Chondrocyte (in vitro differentiated cells): ENCODE measurements around the gene STK11. TPM values are rescaled to one million over a fixed set of nuclear protein-coding genes. Genes with fewer than 3 reads are reported as not detected.

Source experiments
- DNase-seq: peaks from one replicate; pipeline ENCODE4 v3.0.0; 2021; ENCODE audit warnings: mixed read lengths, low spot score
- H3K27ac Mint-ChIP-seq: one replicate; pipeline ENCODE4 v1.8.0; 2021; ENCODE audit warnings: mild to moderate bottlenecking, moderate library complexity, mixed read lengths; ENCODE audit not compliant: unreplicated experiment
- H3K27me3 Mint-ChIP-seq: 2 replicates; pipeline ENCODE4 v1.8.0; 2021; ENCODE audit warnings: low read depth, mixed read lengths
- H3K36me3 Mint-ChIP-seq: 2 replicates; pipeline ENCODE4 v1.8.0; 2021; ENCODE audit warnings: low read depth, mixed read lengths
- H3K4me1 Mint-ChIP-seq: 2 replicates; pipeline ENCODE4 v1.8.0; 2021; ENCODE audit warnings: low read depth, mild to moderate bottlenecking, mixed read lengths
- H3K4me3 Mint-ChIP-seq: one replicate; pipeline ENCODE4 v1.8.0; 2021; ENCODE audit warnings: mild to moderate bottlenecking, moderate library complexity, mixed read lengths; ENCODE audit not compliant: unreplicated experiment
- H3K9me3 Mint-ChIP-seq: 2 replicates; pipeline ENCODE4 v1.8.0; 2021; ENCODE audit warnings: low read depth, mixed read lengths
- CTCF ChIP-seq: fragments of 200-600 bp; sonication (generic); IDR thresholded peaks from 2 replicates; pipeline ENCODE4 v1.5.0; 2021; ENCODE audit warnings: antibody characterized with exemption, mild to moderate bottlenecking, moderate library complexity
- total RNA-seq: library from RNA; stranded (reverse); gene quantifications from 3 replicates; pipeline ENCODE4 v1.2.1, GENCODE V29; 2021

The STK11 gene
- total RNA-seq, 1 donor from 2014 or later = 42.3 TPM

GRCh38 chr19:1261798-1262622 lies 56.4 kb downstream of the STK11 start:
- DNase-seq = no peak
- Mint-ChIP-seq H3K27me3 (no peaks in the 10 kb centered on the region), H3K4me3 (peak overlapping the region; percentile 69), H3K36me3 (peaks cover 6% of the 10 kb centered on the region), H3K4me1 (peaks cover 74% of the 10 kb centered on the region), H3K27ac (peak overlapping the region; percentile 88), H3K9me3 (no peaks in the 10 kb centered on the region)
- peak; percentile 20 for TF ChIP-seq CTCF

GRCh38 chr19:1262623-1263123 lies 57.1 kb downstream of the STK11 start:
- H3K4me1 Mint-ChIP-seq = peaks cover 76% of the 10 kb centered on the region
- H3K27ac Mint-ChIP-seq = peak overlapping the region; percentile 86
- no peak overlapping the region for H3K4me3 Mint-ChIP-seq
- peaks cover 2% of the 10 kb centered on the region for H3K36me3 Mint-ChIP-seq
- H3K9me3 Mint-ChIP-seq = no peaks in the 10 kb centered on the region
- no peak for DNase-seq
- TF ChIP-seq CTCF = no peak
- no peaks in the 10 kb centered on the region for H3K27me3 Mint-ChIP-seq

- Mint-ChIP-seq H3K4me1 (peaks cover 75% of the 10 kb centered on the region), H3K27me3 (no peaks in the 10 kb centered on the region), H3K9me3 (no peaks in the 10 kb centered on the region), H3K4me3 (no peak overlapping the region), H3K36me3 (no peaks in the 10 kb centered on the region), H3K27ac (peak overlapping the region; percentile 86)
- TF ChIP-seq CTCF = no peak
- DNase-seq = no peak
Measured at GRCh38 chr19:1263188-1263587, 57.6 kb downstream of the STK11 start.

GRCh38 chr19:1264801-1265614 lies 59.4 kb downstream of the STK11 start:
- H3K4me3 Mint-ChIP-seq = no peak overlapping the region
- H3K4me1 Mint-ChIP-seq = peaks cover 66% of the 10 kb centered on the region
- H3K9me3 Mint-ChIP-seq = no peaks in the 10 kb centered on the region
- DNase-seq = no peak
- no peaks in the 10 kb centered on the region for H3K27me3 Mint-ChIP-seq
- no peak for TF ChIP-seq CTCF
- peaks cover under 1% of the 10 kb centered on the region for H3K36me3 Mint-ChIP-seq
- peak overlapping the region; percentile 96 for H3K27ac Mint-ChIP-seq

GRCh38 chr19:1265615-1266128 lies 60.1 kb downstream of the STK11 start:
- TF ChIP-seq CTCF = no peak
- Mint-ChIP-seq H3K27ac (peak overlapping the region; percentile 96), H3K27me3 (no peaks in the 10 kb centered on the region), H3K4me1 (peaks cover 70% of the 10 kb centered on the region), H3K4me3 (peak overlapping the region; percentile 41), H3K36me3 (peaks cover 4% of the 10 kb centered on the region), H3K9me3 (no peaks in the 10 kb centered on the region)
- no peak for DNase-seq
